A549 (cell line): ENCODE results near the gene GNG2. TPM values are rescaled to one million over a fixed set of nuclear protein-coding genes. Genes with fewer than 3 reads are reported as not detected.

Experiments
- ATAC-seq, 2 experiments: fragments of 200-7000 bp in 1 of 2; fragments of >200 bp in 1 of 2; cut with Nextera tagmentation in 1 of 2; cut with Tn5 transposase in 1 of 2; 3 replicates each; pipeline versions ENCODE4 v1.8.0 to v1.9.1; 2018 to 2020; ENCODE audit warnings: mild to moderate bottlenecking in 1 of 2, moderate library complexity in 1 of 2
- CTCF ChIA-PET: fragments of 300-600 bp; sonication (Branson Sonifier 250); formaldehyde crosslinking; extraction: SDS; loops from one replicate; lab custom pipeline; 2021; ENCODE audit warnings: antibody characterized with exemption, inconsistent platforms; lab: Yijun Ruan, JAX
- POLR2A ChIA-PET: fragments of 350-600 bp; formaldehyde crosslinking; extraction: SDS; loops from one replicate; lab custom pipeline; 2021; ENCODE audit warnings: antibody characterized with exemption, inconsistent platforms; lab: Yijun Ruan, JAX
- DNase-seq, 2 experiments: peaks; one replicate each; pipeline versions ENCODE4 v3.0.0 to v3.0.0-alpha.2; 2011 to 2016; ENCODE audit warnings: low read depth in 1 of 2, low spot score in 1 of 2
- FAIRE-seq: peaks from 2 replicates; lab custom pipeline; 2011; peaks lifted over from hg19 to GRCh38; lab: Jason Lieb, UNC
- H3K27ac ChIP-seq, 2 experiments: fragments of >200 bp; sonication (Bioruptor Twin); formaldehyde crosslinking; 3 replicates each; pipeline ENCODE4 v1.5.1; 2016 to 2017
- H3K4me1 ChIP-seq: fragments of >200 bp; sonication (Bioruptor Twin); formaldehyde crosslinking; 3 replicates; pipeline ENCODE4 v1.6.1; 2016
- H3K4me2 ChIP-seq: fragments of >200 bp; sonication (Bioruptor Twin); formaldehyde crosslinking; 3 replicates; pipeline ENCODE4 v1.6.1; 2016
- H3K4me3 ChIP-seq: fragments of >200 bp; sonication (Bioruptor Twin); formaldehyde crosslinking; 3 replicates; pipeline ENCODE4 v1.5.1; 2016
- H3K9me3 ChIP-seq: fragments of >200 bp; sonication (Bioruptor Twin); formaldehyde crosslinking; 3 replicates; pipeline ENCODE4 v1.6.1; 2016
- BHLHE40 ChIP-seq: IDR thresholded peaks from 2 replicates; pipeline ENCODE4 v1.6.1; 2012; ENCODE audit warnings: low read depth, low read length, inconsistent platforms
- CBX2 ChIP-seq: fragments of 200-600 bp; sonication (generic); IDR thresholded peaks from 2 replicates; pipeline ENCODE4 v1.6.1; 2016; ENCODE audit warnings: low read depth, mild to moderate bottlenecking, borderline replicate concordance
- CEBPB ChIP-seq, 2 experiments: fragments of >200 bp in 1 of 2; sonication (Bioruptor Twin) in 1 of 2; formaldehyde crosslinking in 1 of 2; IDR thresholded peaks; 2 replicates each; pipeline ENCODE4 v1.6.1; 2012 to 2016
- CHD2 ChIP-seq: fragments of 150-350 bp; IDR thresholded peaks from 2 replicates; pipeline ENCODE4 v1.6.1; 2014; ENCODE audit warnings: low read length; ENCODE audit not compliant: partially characterized antibody
- E2F6 ChIP-seq: IDR thresholded peaks from 2 replicates; pipeline ENCODE4 v1.6.1; 2012; ENCODE audit warnings: low read depth, borderline replicate concordance
- ESRRA ChIP-seq: fragments of 150-350 bp; IDR thresholded peaks from 2 replicates; pipeline ENCODE4 v1.6.1; 2014; ENCODE audit warnings: mild to moderate bottlenecking, low read length, borderline replicate concordance
- FOSL2 ChIP-seq, 2 experiments: fragments of 450-650 bp in 1 of 2; fragments of >200 bp in 1 of 2; sonication (Bioruptor Twin) in 1 of 2; formaldehyde crosslinking; IDR thresholded peaks; 2 replicates each; pipeline versions ENCODE4 v1.5.0 to v1.6.1; 2016 to 2020; ENCODE audit warnings: mild to moderate bottlenecking in 1 of 2, moderate library complexity in 1 of 2
- HDAC2 ChIP-seq: fragments of 200-600 bp; sonication (generic); IDR thresholded peaks from 2 replicates; pipeline ENCODE4 v1.6.1; 2016
- HOXA7 ChIP-seq: fragments of 250-450 bp; sonication (Bioruptor Pico); IDR thresholded peaks from 2 replicates; pipeline ENCODE4 v1.5.0; 2020; ENCODE audit warnings: mild to moderate bottlenecking, moderate library complexity
- JUNB ChIP-seq: fragments of >200 bp; sonication (Bioruptor Twin); formaldehyde crosslinking; IDR thresholded peaks from 2 replicates; pipeline ENCODE4 v1.6.1; 2016
- MAZ ChIP-seq: fragments of 150-350 bp; IDR thresholded peaks from 2 replicates; pipeline ENCODE4 v1.6.1; 2014; ENCODE audit warnings: antibody characterized with exemption, low read depth, low read length, borderline replicate concordance
- NPAS2 ChIP-seq: fragments of 250-450 bp; sonication (Bioruptor Pico); IDR thresholded peaks from 2 replicates; pipeline ENCODE4 v1.8.0; 2022; ENCODE audit warnings: mild to moderate bottlenecking, moderate library complexity, borderline replicate concordance
- NR3C1 ChIP-seq: fragments of >200 bp; sonication (Bioruptor Twin); formaldehyde crosslinking; IDR thresholded peaks from 3 replicates; pipeline ENCODE4 v1.6.1; 2017
- PHF8 ChIP-seq: fragments of 200-600 bp; sonication (generic); IDR thresholded peaks from 2 replicates; pipeline ENCODE4 v1.6.1; 2016; ENCODE audit warnings: low read depth, mild to moderate bottlenecking, antibody characterized with exemption, moderate library complexity, borderline replicate concordance
- POLR2AphosphoS2 ChIP-seq: conservative IDR thresholded peaks from 2 replicates; pipeline ENCODE4 v1.6.1; 2012; ENCODE audit warnings: low read length, improper control_type of control experiment, inconsistent platforms
- RAD21 ChIP-seq, 2 experiments: fragments of >200 bp in 1 of 2; sonication (Bioruptor Twin) in 1 of 2; formaldehyde crosslinking in 1 of 2; IDR thresholded peaks in 1 of 2; conservative IDR thresholded peaks in 1 of 2; 2 replicates in 1 of 2; 3 replicates in 1 of 2; pipeline ENCODE4 v1.6.1; 2012 to 2018; ENCODE audit warnings: inconsistent platforms in 1 of 2
- TP53 ChIP-seq: fragments of 250-450 bp; sonication (Bioruptor Pico); IDR thresholded peaks from 2 replicates; pipeline ENCODE4 v1.5.0; 2021; ENCODE audit warnings: mild to moderate bottlenecking, moderate library complexity
- ZNF302 ChIP-seq: fragments of 250-450 bp; sonication (Bioruptor Pico); IDR thresholded peaks from 2 replicates; pipeline ENCODE4 v1.9.0; 2021; ENCODE audit warnings: inconsistent platforms, mild to moderate bottlenecking, moderate library complexity
- WGBS: methylation state at CpG from one replicate; pipeline ENCODE4 v1.1.6; 2017; ENCODE audit errors: missing lambda C conversion rate; 5-methylcytosine and 5-hydroxymethylcytosine counted together
- polyA plus RNA-seq, 4 experiments: library from polyadenylated mRNA; depleted of rRNA in 3 of 4; stranded (reverse); fragments of >200 nt; fragmentation: RNase III in 1 of 4; extraction: RNeasy Plus Mini Kit Qiagen cat#74134 plus additional on column Dnase treatment in 1 of 4; gene quantifications; 2 replicates in 3 of 4; 3 replicates in 1 of 4; pipeline ENCODE4 v1.2.3, GENCODE V29; 2011 to 2017
- TF ChIP-seq, protein P1 (sequence below): fragments of >200 bp; sonication (Bioruptor Twin); formaldehyde crosslinking; IDR thresholded peaks from 3 replicates; pipeline ENCODE4 v1.5.1; 2016
- TF ChIP-seq, protein P2 (sequence below): fragments of 250-450 bp; sonication (Bioruptor Pico); IDR thresholded peaks from 2 replicates; pipeline ENCODE4 v1.5.0; 2020; ENCODE audit warnings: low read depth, mild to moderate bottlenecking, moderate library complexity

The GNG2 gene
- polyA plus RNA-seq, 2 of the 4 experiments (the other 2 are of a cell fraction): 2.1 to 3.0 TPM

- FAIRE-seq: no peak
- H3K4me3 ChIP-seq: no peak overlapping the region
- no peak overlapping the region for H3K27ac ChIP-seq
- H3K9me3 ChIP-seq: no peaks in the 10 kb centered on the region
- TF ChIP-seq ZNF302 (CRISPR knock-in tag): no peak
- TF ChIP-seq JUNB: no peak
- no peak for TF ChIP-seq ESRRA
- TF ChIP-seq NR3C1: no peak
- no peak for TF ChIP-seq CBX2
- no peak for TF ChIP-seq FOSL2 (IDR thresholded peaks at IDR 0.05)
- TF ChIP-seq FOSL2 (CRISPR knock-in tag; IDR thresholded peaks at IDR 0.05): no peak
- TF ChIP-seq, protein P1, sequence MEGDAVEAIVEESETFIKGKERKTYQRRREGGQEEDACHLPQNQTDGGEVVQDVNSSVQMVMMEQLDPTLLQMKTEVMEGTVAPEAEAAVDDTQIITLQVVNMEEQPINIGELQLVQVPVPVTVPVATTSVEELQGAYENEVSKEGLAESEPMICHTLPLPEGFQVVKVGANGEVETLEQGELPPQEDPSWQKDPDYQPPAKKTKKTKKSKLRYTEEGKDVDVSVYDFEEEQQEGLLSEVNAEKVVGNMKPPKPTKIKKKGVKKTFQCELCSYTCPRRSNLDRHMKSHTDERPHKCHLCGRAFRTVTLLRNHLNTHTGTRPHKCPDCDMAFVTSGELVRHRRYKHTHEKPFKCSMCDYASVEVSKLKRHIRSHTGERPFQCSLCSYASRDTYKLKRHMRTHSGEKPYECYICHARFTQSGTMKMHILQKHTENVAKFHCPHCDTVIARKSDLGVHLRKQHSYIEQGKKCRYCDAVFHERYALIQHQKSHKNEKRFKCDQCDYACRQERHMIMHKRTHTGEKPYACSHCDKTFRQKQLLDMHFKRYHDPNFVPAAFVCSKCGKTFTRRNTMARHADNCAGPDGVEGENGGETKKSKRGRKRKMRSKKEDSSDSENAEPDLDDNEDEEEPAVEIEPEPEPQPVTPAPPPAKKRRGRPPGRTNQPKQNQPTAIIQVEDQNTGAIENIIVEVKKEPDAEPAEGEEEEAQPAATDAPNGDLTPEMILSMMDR: no peak
- TF ChIP-seq POLR2AphosphoS2: no peak
- WGBS: 73% methylated on average over 6 of the region's 6 CpGs
- DNase-seq: no peak
- no peak overlapping the region for H3K4me2 ChIP-seq
- ChIA-PET CTCF (no interaction called here), POLR2A (no interaction called here)
- H3K4me1 ChIP-seq: no peaks in the 10 kb centered on the region
- ATAC-seq: no peak
These were observed 56.8 kb downstream of the GNG2 start for GRCh38 chr14:51917193-51917592.

GRCh38 chr14:51921026-51921425 lies 60.6 kb downstream of the GNG2 start:
- H3K27ac ChIP-seq: no peak overlapping the region
- no peak for TF ChIP-seq NPAS2 (CRISPR knock-in tag)
- no peaks in the 10 kb centered on the region for H3K4me1 ChIP-seq
- ChIA-PET POLR2A (no interaction called here), CTCF (no interaction called here)
- ATAC-seq (no peak), DNase-seq (no peak), FAIRE-seq (no peak)
- H3K4me2 ChIP-seq: no peak overlapping the region
- H3K4me3 ChIP-seq: no peak overlapping the region
- H3K9me3 ChIP-seq: no peaks in the 10 kb centered on the region
- 57% methylated on average over 3 of the region's 3 CpGs for WGBS

DNA sequence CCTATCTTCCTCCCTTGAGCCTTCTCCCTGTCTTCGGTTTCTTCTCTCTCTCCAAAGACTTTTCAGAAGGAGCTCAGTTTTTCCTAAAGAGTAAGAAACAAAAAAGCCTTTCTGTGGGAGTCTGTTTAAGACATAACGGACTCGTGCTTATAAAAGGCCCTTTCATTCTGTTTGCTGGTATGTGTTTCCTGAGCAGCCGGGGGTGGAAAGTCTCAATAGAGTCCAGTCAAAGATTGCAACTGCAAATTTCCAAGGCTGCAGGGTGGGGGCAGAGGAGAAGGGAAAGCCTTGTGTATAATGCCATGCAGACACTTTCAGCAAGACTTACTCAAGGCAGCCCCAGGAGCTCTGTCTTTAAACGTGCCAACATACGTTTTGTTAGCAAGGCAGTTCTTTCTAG lies 62.2 kb downstream of the GNG2 start:
- no peak overlapping the region for H3K4me3 ChIP-seq
- POLR2A ChIA-PET: no interaction called here
- CTCF ChIA-PET: interaction anchor here (1.0 kb wide), 1 partner anchor 17 kb away, joined by 3 read pairs; no protein-coding TSS in a partner anchor
- H3K27ac ChIP-seq: no peak overlapping the region
- H3K9me3 ChIP-seq: no peaks in the 10 kb centered on the region
- DNase-seq (no peak), ATAC-seq (no peak), FAIRE-seq (no peak)
- TF ChIP-seq JUNB (no peak), CEBPB (IDR thresholded peaks at IDR 0.05) (no peak), CHD2 (no peak), ESRRA (no peak), BHLHE40 (no peak), MAZ (no peak), HOXA7 (CRISPR knock-in tag) (no peak), E2F6 (no peak), PHF8 (no peak), TP53 (CRISPR knock-in tag) (no peak), RAD21 (conservative IDR thresholded peaks at IDR 0.05 in 1 of 2, IDR thresholded peaks at IDR 0.05 in 1 of 2) (no peak), HDAC2 (no peak), POLR2AphosphoS2 (no peak), CBX2 (no peak)
- TF ChIP-seq, protein P2, sequence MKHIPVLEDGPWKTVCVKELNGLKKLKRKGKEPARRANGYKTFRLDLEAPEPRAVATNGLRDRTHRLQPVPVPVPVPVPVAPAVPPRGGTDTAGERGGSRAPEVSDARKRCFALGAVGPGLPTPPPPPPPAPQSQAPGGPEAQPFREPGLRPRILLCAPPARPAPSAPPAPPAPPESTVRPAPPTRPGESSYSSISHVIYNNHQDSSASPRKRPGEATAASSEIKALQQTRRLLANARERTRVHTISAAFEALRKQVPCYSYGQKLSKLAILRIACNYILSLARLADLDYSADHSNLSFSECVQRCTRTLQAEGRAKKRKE: no peak
- H3K4me1 ChIP-seq: no peaks in the 10 kb centered on the region
- H3K4me2 ChIP-seq: no peak overlapping the region
- WGBS: 67% methylated on average over 6 of the region's 6 CpGs
